OCI-LY7 (cell line): Measurements from ENCODE around the gene NOP16. TPM values are rescaled to one million over a fixed set of nuclear protein-coding genes. Genes with fewer than 3 reads are reported as not detected.

Experiments
- BruUV-seq: library from RNA; stranded (reverse); fragments of 400-500 nt; replicated peaks from 2 replicates; lab custom pipeline; 2021; lab: Mats Ljungman, UMichigan
- CTCF ChIA-PET: fragments of 300-600 bp; sonication (Branson Sonifier 250); formaldehyde crosslinking; loops from one replicate; lab custom pipeline; 2022; ENCODE audit warnings: antibody characterized with exemption; ENCODE audit not compliant: unreplicated experiment; lab: Charles Lee
- POLR2A ChIA-PET: fragments of 300-600 bp; sonication (Branson Sonifier 250); formaldehyde crosslinking; loops from one replicate; lab custom pipeline; 2022; ENCODE audit warnings: antibody characterized with exemption; lab: Charles Lee
- DNase-seq: peaks from one replicate; pipeline ENCODE4 v3.0.0-alpha.2; 2015; ENCODE audit warnings: low spot score
- H2AFZ ChIP-seq: fragments of 200-600 bp; sonication (generic), shearing (Covaris generic); 2 replicates; pipeline ENCODE4 v1.6.1; 2014; ENCODE audit warnings: mild to moderate bottlenecking, antibody characterized with exemption, low read length, moderate library complexity
- H3K27ac ChIP-seq: fragments of 200-600 bp; sonication (generic); 2 replicates; pipeline ENCODE4 v1.5.1; 2014; ENCODE audit warnings: mixed run types, low read depth, mild to moderate bottlenecking, moderate library complexity, low read length, inconsistent platforms; ENCODE audit not compliant: poor library complexity, severe bottlenecking
- H3K36me3 ChIP-seq: fragments of 200-600 bp; sonication (generic); 2 replicates; pipeline ENCODE4 v1.6.1; 2014; ENCODE audit warnings: mild to moderate bottlenecking, antibody characterized with exemption, low read length, moderate library complexity, mixed read lengths; ENCODE audit not compliant: insufficient read depth
- H3K4me1 ChIP-seq: fragments of 200-600 bp; sonication (generic); 2 replicates; pipeline ENCODE4 v1.5.1; 2014; ENCODE audit warnings: mild to moderate bottlenecking, low read length; ENCODE audit not compliant: insufficient read depth, poor library complexity, severe bottlenecking
- H3K4me2 ChIP-seq: fragments of 200-600 bp; sonication (generic); 2 replicates; pipeline ENCODE4 v1.6.1; 2014; ENCODE audit warnings: mild to moderate bottlenecking, low read length
- H3K4me3 ChIP-seq: fragments of 200-600 bp; sonication (generic); 2 replicates; pipeline ENCODE4 v1.5.1; 2014; ENCODE audit warnings: mild to moderate bottlenecking, low read depth, low read length; ENCODE audit not compliant: poor library complexity, severe bottlenecking
- H3K79me2 ChIP-seq: fragments of 200-600 bp; sonication (generic); 2 replicates; pipeline ENCODE4 v1.6.1; 2016; ENCODE audit warnings: low read depth, mild to moderate bottlenecking, low read length, moderate library complexity, mixed read lengths; ENCODE audit not compliant: insufficient read depth
- H3K9me2 ChIP-seq: fragments of 200-600 bp; sonication (generic); 2 replicates; pipeline ENCODE4 v1.6.1; 2016; ENCODE audit warnings: mild to moderate bottlenecking, low read length, mixed read lengths; ENCODE audit not compliant: insufficient read depth
- H3K9me3 ChIP-seq: fragments of 200-600 bp; sonication (generic); 2 replicates; pipeline ENCODE4 v1.6.1; 2014; ENCODE audit warnings: mild to moderate bottlenecking, mixed run types, low read length, mixed read lengths
- H4K20me1 ChIP-seq: fragments of 200-600 bp; sonication (generic); 2 replicates; pipeline ENCODE4 v1.6.1; 2014; ENCODE audit warnings: mild to moderate bottlenecking, antibody characterized with exemption, low read length, moderate library complexity, mixed read lengths; ENCODE audit not compliant: insufficient read depth
- EZH2phosphoT487 ChIP-seq: fragments of 200-600 bp; sonication (generic); IDR thresholded peaks from 2 replicates; pipeline ENCODE4 v1.6.1; 2018; ENCODE audit warnings: low read depth, borderline replicate concordance, mild to moderate bottlenecking, mixed run types, antibody characterized with exemption, low read length, moderate library complexity, mixed read lengths
- intact Hi-C: fragments of 100-400 bp; cut with micrococcal nuclease; formaldehyde crosslinking; loops from one replicate; pipeline ENCODE4 v1.10.0; 2022; ENCODE audit not compliant: unreplicated experiment
- total RNA-seq, 2 experiments: library from RNA; depleted of rRNA in 1 of 2; stranded (reverse); fragments of >200 nt in 1 of 2; shearing (Covaris generic) in 1 of 2; gene quantifications; 2 replicates each; pipeline ENCODE4 v1.2.3, GENCODE V29; 2014 to 2022
- TF ChIP-seq, protein P1 (sequence below): fragments of 200-600 bp; sonication (generic); conservative IDR thresholded peaks from 2 replicates; pipeline ENCODE4 v1.5.1; 2014; ENCODE audit warnings: mild to moderate bottlenecking, antibody characterized with exemption, low read length, moderate library complexity, mixed read lengths

Gene NOP16
- total RNA-seq, 2 experiments from 2014 or later = 83.8 to 86.4 TPM

DNA sequence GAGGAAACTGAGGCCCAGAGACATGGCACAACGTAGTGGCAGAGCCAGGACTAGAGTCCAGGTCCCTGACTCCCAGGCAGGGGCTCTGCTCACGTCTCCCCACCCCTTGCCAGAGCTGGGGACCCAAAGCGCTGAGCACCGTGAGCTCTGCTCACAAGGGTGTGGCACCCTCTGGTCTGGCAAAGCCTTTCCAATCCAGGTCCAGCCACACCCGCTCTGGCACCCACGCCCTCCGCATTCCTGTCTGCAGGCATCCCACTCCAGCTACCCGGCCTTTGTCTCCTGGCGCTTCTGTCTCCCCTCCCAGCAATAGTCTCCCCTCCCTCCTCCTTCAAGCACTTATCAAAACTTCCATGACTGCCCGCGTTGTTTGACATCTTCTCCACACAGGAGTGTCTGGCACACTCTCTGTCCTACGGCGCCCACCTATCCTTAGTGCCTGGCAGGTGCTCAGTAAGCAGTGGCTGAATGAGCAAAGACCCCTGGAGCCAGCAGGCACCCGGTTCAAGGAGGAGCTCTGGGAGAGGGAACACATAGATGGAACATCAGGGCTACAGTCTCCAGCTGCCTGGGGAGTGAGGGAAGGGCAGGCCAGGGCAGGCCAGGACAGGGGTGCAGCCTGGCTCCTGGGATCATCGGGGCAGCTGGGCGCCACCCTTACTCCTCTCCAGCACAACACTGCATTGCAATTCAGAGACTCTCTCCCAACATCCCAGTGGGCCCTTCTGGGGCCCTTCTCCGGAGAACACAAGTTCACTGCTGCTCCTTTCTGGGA lies 12.2 kb upstream of the NOP16 start:
- H3K27ac ChIP-seq = no peak overlapping the region
- H3K79me2 ChIP-seq = no peaks in the 10 kb centered on the region
- ChIA-PET POLR2A (interaction anchor here (0.6 kb wide), 1 partner anchor 9 kb away, joined by 3 read pairs; no protein-coding TSS in a partner anchor), CTCF (no interaction called here)
- BruUV-seq = no TSS peak
- H3K4me1 ChIP-seq = no peaks in the 10 kb centered on the region
- no peaks in the 10 kb centered on the region for H3K9me2 ChIP-seq
- H4K20me1 ChIP-seq = no peaks in the 10 kb centered on the region
- peaks cover under 1% of the 10 kb centered on the region; the same call in 1 of the 2 replicates for H3K36me3 ChIP-seq
- no peak overlapping the region for H2AFZ ChIP-seq
- TF ChIP-seq, protein P1, sequence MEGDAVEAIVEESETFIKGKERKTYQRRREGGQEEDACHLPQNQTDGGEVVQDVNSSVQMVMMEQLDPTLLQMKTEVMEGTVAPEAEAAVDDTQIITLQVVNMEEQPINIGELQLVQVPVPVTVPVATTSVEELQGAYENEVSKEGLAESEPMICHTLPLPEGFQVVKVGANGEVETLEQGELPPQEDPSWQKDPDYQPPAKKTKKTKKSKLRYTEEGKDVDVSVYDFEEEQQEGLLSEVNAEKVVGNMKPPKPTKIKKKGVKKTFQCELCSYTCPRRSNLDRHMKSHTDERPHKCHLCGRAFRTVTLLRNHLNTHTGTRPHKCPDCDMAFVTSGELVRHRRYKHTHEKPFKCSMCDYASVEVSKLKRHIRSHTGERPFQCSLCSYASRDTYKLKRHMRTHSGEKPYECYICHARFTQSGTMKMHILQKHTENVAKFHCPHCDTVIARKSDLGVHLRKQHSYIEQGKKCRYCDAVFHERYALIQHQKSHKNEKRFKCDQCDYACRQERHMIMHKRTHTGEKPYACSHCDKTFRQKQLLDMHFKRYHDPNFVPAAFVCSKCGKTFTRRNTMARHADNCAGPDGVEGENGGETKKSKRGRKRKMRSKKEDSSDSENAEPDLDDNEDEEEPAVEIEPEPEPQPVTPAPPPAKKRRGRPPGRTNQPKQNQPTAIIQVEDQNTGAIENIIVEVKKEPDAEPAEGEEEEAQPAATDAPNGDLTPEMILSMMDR = no peak
- TF ChIP-seq EZH2phosphoT487 = no peak
- no peak overlapping the region for H3K4me2 ChIP-seq
- H3K4me3 ChIP-seq = no peak overlapping the region
- intact Hi-C loops = no loop called here
- DNase-seq = no peak
- no peaks in the 10 kb centered on the region for H3K9me3 ChIP-seq

DNA sequence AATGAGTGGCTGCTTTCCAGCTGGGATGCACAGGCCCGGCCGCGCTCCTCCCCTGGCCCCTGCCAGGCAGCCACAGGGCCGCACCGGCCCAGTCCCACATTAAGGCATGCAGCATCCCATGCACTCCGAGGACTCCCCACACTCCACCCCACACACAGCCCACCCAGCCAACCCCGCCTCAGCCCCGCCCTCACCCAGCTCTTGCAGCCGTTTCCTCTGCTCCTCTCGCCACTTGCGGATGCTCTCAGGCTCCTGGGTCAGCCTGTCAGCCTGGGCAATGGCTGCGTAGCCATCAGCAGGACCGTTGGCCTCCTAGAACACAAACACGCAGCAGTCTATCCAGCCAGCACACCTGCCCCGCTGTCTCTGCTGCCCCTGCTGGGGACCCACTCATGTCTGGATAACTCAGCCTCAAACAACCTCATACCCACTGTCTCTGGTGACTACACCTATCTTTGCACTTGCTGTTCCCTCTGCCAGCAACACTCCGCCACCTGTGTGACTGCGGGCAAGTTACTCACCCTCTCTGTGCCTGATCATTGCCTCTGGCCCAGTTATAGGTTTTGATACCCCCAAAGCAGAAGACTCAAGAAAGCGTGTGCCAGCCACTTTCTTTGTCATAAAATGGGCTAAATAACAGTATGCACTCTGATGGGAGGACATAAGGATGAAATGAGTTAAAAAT lies 9.5 kb upstream of the NOP16 start:
- POLR2A ChIA-PET = no interaction called here

More for the DNA sequence above, 9.5 kb upstream of the NOP16 start:
- H3K9me2 ChIP-seq = no peaks in the 10 kb centered on the region
- no peak for DNase-seq
- CTCF ChIA-PET = no interaction called here
- intact Hi-C loops = no loop called here
- H3K79me2 ChIP-seq = no peaks in the 10 kb centered on the region
- no peaks in the 10 kb centered on the region for H4K20me1 ChIP-seq
- no TSS peak for BruUV-seq
- H3K4me2 ChIP-seq = no peak overlapping the region
- peaks cover 15% of the 10 kb centered on the region; the same call in 1 of the 2 replicates for H3K36me3 ChIP-seq
- H3K9me3 ChIP-seq = no peaks in the 10 kb centered on the region
- TF ChIP-seq, protein P1 = no peak
- no peak for TF ChIP-seq EZH2phosphoT487
- H2AFZ ChIP-seq = no peak overlapping the region
- H3K4me1 ChIP-seq = no peaks in the 10 kb centered on the region
- H3K4me3 ChIP-seq = no peak overlapping the region
- no peak overlapping the region for H3K27ac ChIP-seq
